ENCODE measurements around the gene CDKL1.

The CDKL1 gene

DNA sequence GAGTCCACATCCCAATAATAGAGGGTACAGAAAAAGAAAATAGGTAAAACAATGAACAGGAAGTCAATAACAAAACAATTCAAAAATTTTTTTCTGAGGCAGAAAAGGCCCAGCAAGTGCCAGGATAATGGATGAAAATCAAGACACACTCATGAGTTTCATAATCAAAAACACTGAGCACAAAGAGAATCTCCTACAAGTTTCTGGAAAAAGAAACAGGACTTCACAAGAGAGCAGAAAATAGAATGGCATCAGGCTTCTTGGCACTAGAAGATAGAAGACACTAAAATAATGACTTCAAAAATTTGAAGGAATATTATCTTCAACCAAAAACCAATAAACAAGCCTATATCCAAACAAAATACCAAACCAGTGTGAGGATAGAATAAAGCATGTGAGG, 47.7 kb downstream of the CDKL1 start:
- Histone ChIP-seq H3K79me2 (ENCODE audit: control insufficient read depth, low read length) (no peaks in the 10 kb centered on the region), H4K20me1 (ENCODE audit: control insufficient read depth, insufficient read depth, low read depth, low read length) (no peaks in the 10 kb centered on the region), H3K9me3 (ENCODE audit: control insufficient read depth, insufficient read depth, low read length) (no peaks in the 10 kb centered on the region), H3K27me3 (ENCODE audit: control insufficient read depth, low read length) (no peaks in the 10 kb centered on the region), H3F3A (ENCODE audit: control insufficient read depth, insufficient read depth) (no peaks in the 10 kb centered on the region), H3K36me3 (ENCODE audit: control insufficient read depth, low read length) (no peaks in the 10 kb centered on the region), H3K27ac (ENCODE audit: low read depth, low read length) (no peak overlapping the region), H3K4me1 (ENCODE audit: control insufficient read depth, low read length) (0 out of 2 replicates have a peak, but pooled peaks cover 3% of the 10 kb centered on the region), H3K9me2 (replicated peaks; ENCODE audit: control insufficient read depth, low read length) (no peaks in the 10 kb centered on the region), H3K4me2 (ENCODE audit: low read length) (no peak overlapping the region), H3K4me3 (ENCODE audit: low read length) (no peak overlapping the region)
- TF ChIP-seq, protein P1, sequence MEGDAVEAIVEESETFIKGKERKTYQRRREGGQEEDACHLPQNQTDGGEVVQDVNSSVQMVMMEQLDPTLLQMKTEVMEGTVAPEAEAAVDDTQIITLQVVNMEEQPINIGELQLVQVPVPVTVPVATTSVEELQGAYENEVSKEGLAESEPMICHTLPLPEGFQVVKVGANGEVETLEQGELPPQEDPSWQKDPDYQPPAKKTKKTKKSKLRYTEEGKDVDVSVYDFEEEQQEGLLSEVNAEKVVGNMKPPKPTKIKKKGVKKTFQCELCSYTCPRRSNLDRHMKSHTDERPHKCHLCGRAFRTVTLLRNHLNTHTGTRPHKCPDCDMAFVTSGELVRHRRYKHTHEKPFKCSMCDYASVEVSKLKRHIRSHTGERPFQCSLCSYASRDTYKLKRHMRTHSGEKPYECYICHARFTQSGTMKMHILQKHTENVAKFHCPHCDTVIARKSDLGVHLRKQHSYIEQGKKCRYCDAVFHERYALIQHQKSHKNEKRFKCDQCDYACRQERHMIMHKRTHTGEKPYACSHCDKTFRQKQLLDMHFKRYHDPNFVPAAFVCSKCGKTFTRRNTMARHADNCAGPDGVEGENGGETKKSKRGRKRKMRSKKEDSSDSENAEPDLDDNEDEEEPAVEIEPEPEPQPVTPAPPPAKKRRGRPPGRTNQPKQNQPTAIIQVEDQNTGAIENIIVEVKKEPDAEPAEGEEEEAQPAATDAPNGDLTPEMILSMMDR (IDR thresholded peaks at IDR 0.05; ENCODE audit: low read depth, low read length, poor library complexity, severe bottlenecking), result no peak

DNA sequence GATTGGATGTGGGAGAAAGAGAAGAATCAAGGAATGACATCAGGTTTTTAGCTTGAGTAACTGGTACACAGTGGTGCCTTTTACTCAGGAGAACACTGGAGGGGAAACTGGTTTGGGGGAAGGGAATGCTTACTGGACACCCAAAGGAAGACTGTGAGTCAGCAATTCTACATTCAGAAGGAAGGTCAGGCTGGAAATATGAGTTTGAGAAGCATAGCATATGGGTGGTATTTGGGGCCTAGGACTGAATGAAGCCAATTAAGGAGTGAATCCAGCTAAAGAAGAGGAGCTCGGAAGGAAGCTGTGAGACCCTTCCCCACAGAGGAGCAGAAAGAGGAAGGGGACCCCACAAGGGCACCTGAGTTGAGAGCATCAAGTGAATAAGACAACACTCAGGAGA, 49.2 kb downstream of the CDKL1 start:
- no peaks in the 10 kb centered on the region for H3K79me2 ChIP-seq (ENCODE audit: control insufficient read depth, low read length)
- no peak for TF ChIP-seq EZH2phosphoT487 (IDR thresholded peaks at IDR 0.05; ENCODE audit: borderline replicate concordance, low read length)
- TF ChIP-seq, protein P1 (IDR thresholded peaks at IDR 0.05; ENCODE audit: low read depth, low read length, poor library complexity, severe bottlenecking), result no peak
- H3K4me1 ChIP-seq (ENCODE audit: control insufficient read depth, low read length), result 0 out of 2 replicates have a peak, but pooled peaks cover 3% of the 10 kb centered on the region
- H3K27me3 ChIP-seq (ENCODE audit: control insufficient read depth, low read length), result no peaks in the 10 kb centered on the region
- no peak overlapping the region for H3K4me3 ChIP-seq (ENCODE audit: low read length)
- H3K4me2 ChIP-seq (ENCODE audit: low read length), result no peak overlapping the region
- no peaks in the 10 kb centered on the region for H4K20me1 ChIP-seq (ENCODE audit: control insufficient read depth, insufficient read depth, low read depth, low read length)
- H3K9me2 ChIP-seq (replicated peaks; ENCODE audit: control insufficient read depth, low read length), result no peaks in the 10 kb centered on the region
- no peaks in the 10 kb centered on the region for H3K9me3 ChIP-seq (ENCODE audit: control insufficient read depth, insufficient read depth, low read length)
- H3K27ac ChIP-seq (ENCODE audit: low read depth, low read length), result no peak overlapping the region
- no peaks in the 10 kb centered on the region for H3K36me3 ChIP-seq (ENCODE audit: control insufficient read depth, low read length)
- H3F3A ChIP-seq (ENCODE audit: control insufficient read depth, insufficient read depth), result no peaks in the 10 kb centered on the region

DNA sequence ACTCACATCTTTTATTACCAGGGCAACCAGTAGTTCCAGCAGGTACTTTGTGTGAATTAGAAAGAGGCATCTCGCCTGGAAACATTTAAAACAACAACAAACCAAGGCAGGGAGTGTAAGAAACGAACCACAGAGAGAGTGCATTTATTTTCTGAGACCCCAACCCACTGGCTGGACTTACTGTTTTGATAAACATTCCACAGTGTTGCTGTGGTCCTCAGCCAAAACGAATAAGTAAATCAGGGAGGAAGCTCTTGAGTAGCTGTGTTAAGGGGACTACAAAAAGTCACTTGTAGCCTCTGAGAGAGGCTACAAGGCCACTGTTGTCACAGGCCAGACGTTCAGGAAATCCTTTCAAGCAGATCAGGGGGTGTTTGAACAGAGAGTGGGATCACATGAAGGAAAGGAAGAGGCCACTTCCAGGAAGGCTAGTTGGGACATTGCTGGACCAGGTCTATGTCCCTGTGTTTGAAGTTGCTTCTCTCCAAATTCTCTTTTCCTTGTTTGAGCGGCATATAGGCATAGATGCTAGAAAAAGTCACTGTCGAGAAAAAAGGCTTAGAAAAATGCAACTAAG, 50.7 kb downstream of the CDKL1 start:
- Histone ChIP-seq H4K20me1 (ENCODE audit: control insufficient read depth, insufficient read depth, low read depth, low read length) (no peaks in the 10 kb centered on the region), H3K36me3 (ENCODE audit: control insufficient read depth, low read length) (no peaks in the 10 kb centered on the region), H3F3A (ENCODE audit: control insufficient read depth, insufficient read depth) (no peaks in the 10 kb centered on the region), H3K9me2 (replicated peaks; ENCODE audit: control insufficient read depth, low read length) (no peaks in the 10 kb centered on the region), H3K4me1 (ENCODE audit: control insufficient read depth, low read length) (no peaks in the 10 kb centered on the region), H3K4me3 (ENCODE audit: low read length) (no peak overlapping the region), H3K9me3 (ENCODE audit: control insufficient read depth, insufficient read depth, low read length) (no peaks in the 10 kb centered on the region), H3K4me2 (ENCODE audit: low read length) (no peak overlapping the region), H3K27me3 (ENCODE audit: control insufficient read depth, low read length) (no peaks in the 10 kb centered on the region), H3K79me2 (ENCODE audit: control insufficient read depth, low read length) (no peaks in the 10 kb centered on the region), H3K27ac (ENCODE audit: low read depth, low read length) (no peak overlapping the region)
- TF ChIP-seq, protein P1 (IDR thresholded peaks at IDR 0.05; ENCODE audit: low read depth, low read length, poor library complexity, severe bottlenecking), result no peak
- no peak for TF ChIP-seq EZH2phosphoT487 (IDR thresholded peaks at IDR 0.05; ENCODE audit: borderline replicate concordance, low read length)
